GM12891 (cell line): ENCODE data around the gene CNTF.

Source experiments
- PAX5 ChIP-seq: IDR thresholded peaks from 2 replicates; pipeline ENCODE4 v1.6.1; 2011; ENCODE audit warnings: low read length, moderate library complexity, mild to moderate bottlenecking; ENCODE audit not compliant: insufficient read depth, severe bottlenecking
- POLR2A ChIP-seq: IDR thresholded peaks from 2 replicates; pipeline ENCODE4 v1.6.1; 2011; ENCODE audit warnings: low read depth, low read length, control low read depth
- POLR2AphosphoS5 ChIP-seq: IDR thresholded peaks from 2 replicates; pipeline ENCODE4 v1.6.1; 2011; ENCODE audit warnings: low read depth, low read length, control low read depth

- TF ChIP-seq PAX5 (no peak), POLR2AphosphoS5 (no peak), POLR2A (no peak)
These were observed 12.7 kb upstream of the CNTF start for GRCh38 chr11:58609723-58610122.
